GM12878 (cell line): ENCODE measurements around the gene CYSRT1. TPM values are rescaled to one million over a fixed set of nuclear protein-coding genes. Genes with fewer than 3 reads are reported as not detected.

Experiments used
- ATAC-seq: fragments of 200-7000 bp; cut with Tn5 transposase; 3 replicates; pipeline ENCODE4 v1.9.1; 2020; ENCODE audit warnings: mild to moderate bottlenecking, moderate library complexity
- BruUV-seq: library from RNA; stranded (reverse); fragments of 400-500 nt; replicated peaks from 2 replicates; lab custom pipeline; 2021; lab: Mats Ljungman, UMichigan
- CTCF ChIA-PET: fragments of 300-600 bp; sonication (Branson Sonifier 250); formaldehyde crosslinking; extraction: SDS; loops from one replicate; lab custom pipeline; 2021; ENCODE audit warnings: inconsistent platforms; lab: Yijun Ruan, JAX
- POLR2A ChIA-PET: fragments of 350-600 bp; formaldehyde crosslinking; extraction: SDS; loops from one replicate; lab custom pipeline; 2021; ENCODE audit warnings: inconsistent platforms; lab: Charles Lee
- RAD21 ChIA-PET: fragments of 300-600 bp; sonication (Branson Sonifier 250); formaldehyde crosslinking; loops from one replicate; lab custom pipeline; 2023; ENCODE audit warnings: antibody characterized with exemption; ENCODE audit not compliant: unreplicated experiment; lab: Charles Lee
- SMC1A ChIA-PET: fragments of 300-600 bp; sonication (Branson Sonifier 250); formaldehyde crosslinking; loops from one replicate; lab custom pipeline; 2023; ENCODE audit not compliant: unreplicated experiment, uncharacterized antibody; lab: Charles Lee
- DNase-seq: peaks from one replicate; pipeline ENCODE4 v3.0.0-alpha.2; 2011; ENCODE audit warnings: low read depth, low spot score
- FAIRE-seq: peaks from 3 replicates; lab custom pipeline; 2011; peaks lifted over from hg19 to GRCh38; lab: Jason Lieb, UNC
- H2AFZ ChIP-seq: 2 replicates; pipeline ENCODE4 v1.6.0; 2011; ENCODE audit warnings: low read depth, low read length, control low read depth; ENCODE audit not compliant: control insufficient read depth
- H3K27ac ChIP-seq: 2 replicates; pipeline ENCODE4 v1.5.1; 2011; ENCODE audit warnings: control low read depth; ENCODE audit not compliant: control insufficient read depth, insufficient read depth
- H3K27me3 ChIP-seq, 2 experiments: replicated peaks in 1 of 2; 2 replicates each; pipeline versions ENCODE4 v1.6.0 to v1.6.1; 2011; ENCODE audit warnings: low read length in 1 of 2; ENCODE audit not compliant: control insufficient read depth in 2 of 2, insufficient read depth in 2 of 2
- H3K36me3 ChIP-seq, 2 experiments: 2 replicates each; pipeline ENCODE4 v1.5.1; 2011; ENCODE audit warnings: low read length in 1 of 2; ENCODE audit not compliant: control insufficient read depth in 2 of 2, insufficient read depth in 2 of 2
- H3K4me1 ChIP-seq: 2 replicates; pipeline ENCODE4 v1.6.1; 2011; ENCODE audit warnings: mild to moderate bottlenecking, low read length, moderate library complexity, mixed read lengths; ENCODE audit not compliant: control insufficient read depth, insufficient read depth
- H3K4me2 ChIP-seq: 2 replicates; pipeline ENCODE4 v1.6.0; 2011; ENCODE audit warnings: control low read depth; ENCODE audit not compliant: control insufficient read depth, insufficient read depth
- H3K4me3 ChIP-seq: fragments of 200-600 bp; sonication (generic); 2 replicates; pipeline ENCODE4 v1.5.1; 2016
- H3K79me2 ChIP-seq: 2 replicates; pipeline ENCODE4 v1.6.0; 2011; ENCODE audit warnings: low read length; ENCODE audit not compliant: control insufficient read depth, insufficient read depth
- H3K9ac ChIP-seq: 2 replicates; pipeline ENCODE4 v1.8.0; 2011; ENCODE audit warnings: low read length, control low read depth, mixed read lengths; ENCODE audit not compliant: control insufficient read depth, insufficient read depth
- H3K9me3 ChIP-seq: replicated peaks from 3 replicates; pipeline ENCODE4 v1.5.1; 2011; ENCODE audit warnings: mild to moderate bottlenecking, low read length; ENCODE audit not compliant: control insufficient read depth, insufficient read depth
- H4K20me1 ChIP-seq: 2 replicates; pipeline ENCODE4 v1.6.0; 2011; ENCODE audit not compliant: control insufficient read depth, insufficient read depth
- BACH1 ChIP-seq: fragments of 450-650 bp; IDR thresholded peaks from 2 replicates; pipeline ENCODE4 v1.6.1; 2017; ENCODE audit warnings: mild to moderate bottlenecking, borderline replicate concordance
- CHD1 ChIP-seq: IDR thresholded peaks from 2 replicates; pipeline ENCODE4 v1.6.1; 2012; ENCODE audit warnings: low read depth, low read length, improper control_type of control experiment
- IKZF2 ChIP-seq, 2 experiments: fragments of 450-650 bp; IDR thresholded peaks; 2 replicates each; pipeline ENCODE4 v1.6.1; 2017; ENCODE audit warnings: mild to moderate bottlenecking in 2 of 2, moderate library complexity in 2 of 2
- MAX ChIP-seq: IDR thresholded peaks from 2 replicates; pipeline ENCODE4 v1.6.1; 2012; ENCODE audit warnings: low read depth, low read length, improper control_type of control experiment
- PRDM15 ChIP-seq: fragments of 450-650 bp; formaldehyde crosslinking; IDR thresholded peaks from 2 replicates; pipeline ENCODE4 v1.4.0; 2020; ENCODE audit warnings: mild to moderate bottlenecking, moderate library complexity
- RB1 ChIP-seq: fragments of 450-650 bp; formaldehyde crosslinking; IDR thresholded peaks from 2 replicates; pipeline ENCODE4 v1.6.1; 2017; ENCODE audit warnings: mild to moderate bottlenecking, borderline replicate concordance
- RBBP5 ChIP-seq: fragments of 200-600 bp; sonication (generic); conservative IDR thresholded peaks from 2 replicates; pipeline ENCODE4 v1.6.1; 2016
- SMAD1 ChIP-seq: fragments of 450-650 bp; IDR thresholded peaks from 2 replicates; pipeline ENCODE4 v1.6.1; 2018; ENCODE audit warnings: mild to moderate bottlenecking, low read depth; ENCODE audit not compliant: partially characterized antibody
- ZBTB4 ChIP-seq: fragments of 450-650 bp; formaldehyde crosslinking; IDR thresholded peaks from 2 replicates; pipeline ENCODE4 v1.4.0; 2022; ENCODE audit warnings: mild to moderate bottlenecking, moderate library complexity
- ZBTB40 ChIP-seq: fragments of 450-650 bp; IDR thresholded peaks from 2 replicates; pipeline ENCODE4 v1.6.1; 2016; ENCODE audit warnings: mild to moderate bottlenecking, moderate library complexity, borderline replicate concordance
- ZNF622 ChIP-seq: fragments of 450-650 bp; IDR thresholded peaks from 2 replicates; pipeline ENCODE4 v1.6.1; 2017; ENCODE audit warnings: mild to moderate bottlenecking, inconsistent platforms
- WGBS: methylation state at CpG from one replicate; pipeline ENCODE4 v1.1.6; 2016; ENCODE audit warnings: low lambda C conversion rate; ENCODE audit not compliant: insufficient replicate concordance, insufficient coverage; ENCODE audit errors: missing lambda C conversion rate; 5-methylcytosine and 5-hydroxymethylcytosine counted together
- in situ Hi-C: fragments of 300-500 bp; cut with MboI; formaldehyde crosslinking; loops from 9 replicates; pipeline ENCODE4 v1.14.3; 2018; ENCODE audit warnings: mixed read lengths
- intact Hi-C: fragments of 100-400 bp; cut with micrococcal nuclease; formaldehyde crosslinking; loops from one replicate; pipeline ENCODE4 v1.14.2; 2022; ENCODE audit not compliant: unreplicated experiment
- polyA plus RNA-seq, 11 experiments: library from polyadenylated mRNA; depleted of rRNA in 4 of 11; unstranded in 6 of 11; stranded (reverse) in 5 of 11; fragments of >200 nt; fragmentation: Nextera tagmentation in 4 of 11; fragmentation: Illumina TruSeq in 1 of 11; extraction: Ambion mirVana in 4 of 11; extraction: Trizol in 1 of 11; gene quantifications; 1 replicate in 1 of 11; 2 replicates in 10 of 11; pipeline versions ENCODE4 v1.2.1 to v1.2.3, GENCODE V29; 2011 to 2016; ENCODE audit warnings: inconsistent platforms in 2 of 11, missing spikeins in 2 of 11, low read depth in 1 of 11
- total RNA-seq, 4 experiments: library from RNA; depleted of rRNA in 3 of 4; stranded (reverse); fragments of >200 nt in 3 of 4; fragmentation: Illumina TruSeq in 1 of 4; extraction: Trizol in 1 of 4; gene quantifications; 2 replicates each; pipeline versions ENCODE4 v1.2.1 to v1.2.3, GENCODE V29; 2013 to 2021

The CYSRT1 gene
- total and polyA plus RNA-seq, 10 of the 15 experiments (the other 5 are each of a cell fraction or from before 2014, with no cell fraction given) = 0.24 to 3.6 (median 0.97) TPM; not detected in 1

GRCh38 chr9:137186385-137186784 lies 38.6 kb upstream of the CYSRT1 start:
- RAD21 ChIA-PET = interaction anchor here (3.6 kb wide), 1 partner anchor 37 kb away, joined by 23 read pairs; the partner anchor contains the start of gene RNF208
- Histone ChIP-seq H4K20me1 (peaks cover 7% of the 10 kb centered on the region; the same call in 1 of the 2 replicates), H3K9me3 (no peaks in the 10 kb centered on the region), H3K4me3 (no peak overlapping the region), H3K79me2 (peaks cover 35% of the 10 kb centered on the region), H3K27me3 (no peaks in the 10 kb centered on the region), H3K27ac (no peak overlapping the region), H3K36me3 (peaks cover 7 to 24% of the 10 kb centered on the region in 2 experiments), H3K9ac (no peak overlapping the region; the same call in 1 of the 2 replicates), H2AFZ (no peak overlapping the region), H3K4me1 (peaks cover 22% of the 10 kb centered on the region), H3K4me2 (peak overlapping the region; percentile 93)
- ATAC-seq = no peak
- FAIRE-seq = no peak
- in situ Hi-C loops (no loop called here), intact Hi-C loops (loop anchor here (5.0 kb wide), 2 partner anchors 36 to 59 kb away; partner anchors contain the start of gene RNF208)
- DNase-seq = no peak
- POLR2A ChIA-PET = interaction anchor here (4.6 kb wide), 1 partner anchor 37 kb away, joined by 22 read pairs; the partner anchor contains the start of genes CYSRT1 and RNF208
- 63% methylated on average over 6 of the region's 6 CpGs for WGBS
- no TSS peak for BruUV-seq
- CTCF ChIA-PET = interaction anchor here (1.3 kb wide), 1 partner anchor 151 kb away, joined by 3 read pairs; no protein-coding TSS in a partner anchor
- SMC1A ChIA-PET = no interaction called here
- no peak for TF ChIP-seq BACH1
- TF ChIP-seq RBBP5 = no peak
- no peak for TF ChIP-seq ZBTB4 (CRISPR knock-in tag)
- no peak for TF ChIP-seq ZBTB40
- no peak for TF ChIP-seq SMAD1
- no peak for TF ChIP-seq PRDM15 (CRISPR knock-in tag)
- no peak for TF ChIP-seq IKZF2 (IDR thresholded peaks at IDR 0.05)
- TF ChIP-seq RB1 = no peak
- TF ChIP-seq ZNF622 = no peak
- TF ChIP-seq MAX = no peak
- TF ChIP-seq CHD1 = no peak
